Tibial nerve (tissue), 3 donors: ENCODE results near the gene NFIA.

Experiments
- CTCF ChIP-seq, 5 experiments: fragments of 200-600 bp in 3 of 5; fragments of 450-650 bp in 2 of 5; sonication (generic) in 3 of 5; IDR thresholded peaks; one replicate each; pipeline ENCODE4 v1.5.1; 2016 to 2019; ENCODE audit warnings: antibody characterized with exemption in 5 of 5, mild to moderate bottlenecking in 3 of 5, moderate library complexity in 2 of 5
- POLR2A ChIP-seq, 2 donors: fragments of 450-650 bp; IDR thresholded peaks; one replicate each; pipeline ENCODE4 v1.6.1; 2017; ENCODE audit warnings: antibody characterized with exemption in 2 of 2, mild to moderate bottlenecking in 2 of 2, moderate library complexity in 2 of 2

- TF ChIP-seq CTCF (IDR thresholded peaks at IDR 0.05) = no peak
- no peak for TF ChIP-seq POLR2A (IDR thresholded peaks at IDR 0.05)
These were observed 312.9 kb downstream of the NFIA start for GRCh38 chr1:61395146-61395800.
